ENCODE data around the gene SPINK14.

SPINK14 gene

GRCh38 chr5:148168246-148168645 lies at the start of gene SPINK14:
TSS of gene SPINK14 (plus strand) at chr5:148168546. CDS start at chr5:148169733, 1,187 bp downstream.
- no peak for DNase-seq (ENCODE audit: low read depth, low spot score)
- CTCF ChIA-PET, result no interaction called here
- no peak within 1 kb of the TSS for H3K4me3 ChIP-seq (ENCODE audit: low read depth, low read length)
- TF ChIP-seq CTCF (IDR thresholded peaks at IDR 0.05; ENCODE audit: insufficient read depth, low read length, missing control alignments), result no peak
- POLR2A ChIA-PET, result no interaction called here

- no peak for DNase-seq (ENCODE audit: low read depth, low spot score)
- POLR2A ChIA-PET, result no interaction called here
Observed at GRCh38 chr5:148120317-148120716, 48.0 kb upstream of the SPINK14 start.

GRCh38 chr5:148125641-148126040 lies 42.7 kb upstream of the SPINK14 start:
- POLR2A ChIA-PET, result no interaction called here
- no peak for DNase-seq (ENCODE audit: low read depth, low spot score)
- no peak for TF ChIP-seq CTCF (IDR thresholded peaks at IDR 0.05; ENCODE audit: insufficient read depth, low read length, missing control alignments)
- CTCF ChIA-PET, result no interaction called here
- H3K4me3 ChIP-seq (ENCODE audit: low read depth, low read length), result no peak overlapping the region

More at GRCh38 chr5:148120317-148120716, 48.0 kb upstream of the SPINK14 start:
- H3K4me3 ChIP-seq (ENCODE audit: low read depth, low read length), result no peak overlapping the region
- CTCF ChIA-PET, result no interaction called here
- no peak for TF ChIP-seq CTCF (IDR thresholded peaks at IDR 0.05; ENCODE audit: insufficient read depth, low read length, missing control alignments)

- no peak for TF ChIP-seq CTCF (IDR thresholded peaks at IDR 0.05; ENCODE audit: insufficient read depth, low read length, missing control alignments)
- CTCF ChIA-PET, result no interaction called here
- no peak for DNase-seq (ENCODE audit: low read depth, low spot score)
- H3K4me3 ChIP-seq (ENCODE audit: low read depth, low read length), result no peak overlapping the region
- POLR2A ChIA-PET, result no interaction called here
Observed at GRCh38 chr5:148135091-148136048, 33.0 kb upstream of the SPINK14 start.

- DNase-seq (ENCODE audit: low read depth, low spot score), result no peak
- ChIA-PET CTCF (no interaction called here), POLR2A (no interaction called here)
- H3K4me3 ChIP-seq (ENCODE audit: low read depth, low read length), result no peak overlapping the region
- no peak for TF ChIP-seq CTCF (IDR thresholded peaks at IDR 0.05; ENCODE audit: insufficient read depth, low read length, missing control alignments)
Observed at GRCh38 chr5:148140846-148141245, 27.5 kb upstream of the SPINK14 start.

- no peak for TF ChIP-seq CTCF (IDR thresholded peaks at IDR 0.05; ENCODE audit: insufficient read depth, low read length, missing control alignments)
- no peak for DNase-seq (ENCODE audit: low read depth, low spot score)
- ChIA-PET POLR2A (no interaction called here), CTCF (no interaction called here)
- H3K4me3 ChIP-seq (ENCODE audit: low read depth, low read length), result no peak overlapping the region
Observed at GRCh38 chr5:148141645-148142044, 26.7 kb upstream of the SPINK14 start.

Data from AG04449 (cell line).